HG03045 (cell line): Measurements from ENCODE around the gene FCRLA.
"Not testable (repeated sequence)": the region's sequence is repeated elsewhere in the genome, so short reads cannot be mapped to it uniquely, and the experiment has no call there.

Source experiments
- ATAC-seq: cut with Tn5 transposase; IDR thresholded peaks from one replicate; pipeline ENCODE4 v1.9.1; 2021; ENCODE audit warnings: mild to moderate bottlenecking, moderate library complexity; ENCODE audit not compliant: unreplicated experiment

The FCRLA gene

GRCh38 chr1:161706482-161707347 is at the start of gene FCRLA:
TSS of gene FCRLA (plus strand) at chr1:161707229. CDS start at chr1:161707265, 36 bp downstream.
- peak; percentile 66 for ATAC-seq

- not testable (repeated sequence) for ATAC-seq
These were observed 48.5 kb upstream of the FCRLA start for GRCh38 chr1:161658524-161658923.

GRCh38 chr1:161661660-161662311 is 45.2 kb upstream of the FCRLA start:
- ATAC-seq = not testable (repeated sequence)

- ATAC-seq = peak; percentile 75
These were observed 44.2 kb upstream of the FCRLA start, which contains the start of gene FCGR2B for GRCh38 chr1:161662684-161663339. TSS of gene FCGR2B (plus strand) at chr1:161663143. CDS start at chr1:161663242, 99 bp downstream.

- ATAC-seq = peak; percentile 25
These were observed 43.5 kb upstream of the FCRLA start for GRCh38 chr1:161663569-161663968.

GRCh38 chr1:161664689-161665088 is 42.3 kb upstream of the FCRLA start:
- ATAC-seq = not testable (repeated sequence)

GRCh38 chr1:161671045-161672020 is 35.7 kb upstream of the FCRLA start:
- ATAC-seq = not testable (repeated sequence)

- not testable (repeated sequence) for ATAC-seq
These were observed 33.6 kb upstream of the FCRLA start for GRCh38 chr1:161673437-161673836.

GRCh38 chr1:161674447-161674846 is 32.6 kb upstream of the FCRLA start:
- not testable (repeated sequence) for ATAC-seq

- ATAC-seq = not testable (repeated sequence)
These were observed 32.1 kb upstream of the FCRLA start for GRCh38 chr1:161674908-161675307.

GRCh38 chr1:161676441-161676840 is 30.6 kb upstream of the FCRLA start:
- ATAC-seq = no peak

GRCh38 chr1:161676958-161677689 is 29.9 kb upstream of the FCRLA start:
- no peak for ATAC-seq

GRCh38 chr1:161678500-161678899 is 28.5 kb upstream of the FCRLA start:
- no peak for ATAC-seq

GRCh38 chr1:161681879-161682278 is 25.1 kb upstream of the FCRLA start:
- ATAC-seq = no peak

- no peak for ATAC-seq
These were observed 18.1 kb upstream of the FCRLA start for GRCh38 chr1:161688946-161689345.

GRCh38 chr1:161691846-161692245 is 15.2 kb upstream of the FCRLA start:
- ATAC-seq = no peak

GRCh38 chr1:161693020-161693712 is 13.9 kb upstream of the FCRLA start:
- ATAC-seq = not testable (repeated sequence)

- not testable (repeated sequence) for ATAC-seq
These were observed 8.7 kb upstream of the FCRLA start for GRCh38 chr1:161698302-161698701.

GRCh38 chr1:161702250-161702649 is 4.8 kb upstream of the FCRLA start:
- ATAC-seq = no peak
